HepG2 (cell line): ENCODE data around the gene CDK2. TPM values are rescaled to one million over a fixed set of nuclear protein-coding genes. Genes with fewer than 3 reads are reported as not detected.

Experiments
- ERF ChIP-seq: IDR thresholded peaks from 2 replicates; pipeline ENCODE4 v1.6.1; 2018; ENCODE audit warnings: missing biosample characterization, missing genetic modification reagents
- ETV6 ChIP-seq: sonication (generic); formaldehyde crosslinking; conservative IDR thresholded peaks from 2 replicates; pipeline ENCODE4 v1.4.0; 2020; ENCODE audit warnings: missing genetic modification reagents
- NR2F1 ChIP-seq, 2 experiments: fragments of 450-650 bp in 1 of 2; formaldehyde crosslinking in 1 of 2; IDR thresholded peaks; 2 replicates each; pipeline versions ENCODE4 v1.5.0 to v1.6.1; 2016 to 2020; ENCODE audit warnings: mild to moderate bottlenecking in 1 of 2, missing compliant biosample characterization in 1 of 2, missing genetic modification reagents in 1 of 2, moderate library complexity in 1 of 2
- PHF20 ChIP-seq: sonication (generic); formaldehyde crosslinking; IDR thresholded peaks from 2 replicates; pipeline ENCODE4 v1.5.0; 2020; ENCODE audit warnings: mild to moderate bottlenecking, missing genetic modification reagents
- RFXAP ChIP-seq: sonication (generic); formaldehyde crosslinking; IDR thresholded peaks from 2 replicates; pipeline ENCODE4 v1.4.0; 2020; ENCODE audit warnings: missing genetic modification reagents, borderline replicate concordance
- SRY ChIP-seq: sonication (generic); formaldehyde crosslinking; IDR thresholded peaks from 2 replicates; pipeline ENCODE4 v1.8.0; 2022; ENCODE audit warnings: mild to moderate bottlenecking, missing genetic modification reagents
- TCF7L2 ChIP-seq: IDR thresholded peaks from 2 replicates; pipeline ENCODE4 v1.6.1; 2011; ENCODE audit warnings: mild to moderate bottlenecking, low read depth, low read length, moderate library complexity
- THYN1 ChIP-seq: sonication (generic); formaldehyde crosslinking; IDR thresholded peaks from 2 replicates; pipeline ENCODE4 v1.8.1; 2023; ENCODE audit warnings: low read depth, mild to moderate bottlenecking, moderate library complexity, missing genetic modification reagents, borderline replicate concordance
- ZBTB20 ChIP-seq: sonication (generic); formaldehyde crosslinking; IDR thresholded peaks from 2 replicates; pipeline ENCODE4 v1.8.1; 2023; ENCODE audit warnings: missing genetic modification reagents, low read depth, mild to moderate bottlenecking, borderline replicate concordance
- ZNF446 ChIP-seq: sonication (generic); formaldehyde crosslinking; IDR thresholded peaks from 2 replicates; pipeline ENCODE4 v1.5.0; 2020; ENCODE audit warnings: mild to moderate bottlenecking, missing genetic modification reagents
- ZNF501 ChIP-seq: sonication (generic); formaldehyde crosslinking; IDR thresholded peaks from 2 replicates; pipeline ENCODE4 v1.5.1; 2020; ENCODE audit warnings: mild to moderate bottlenecking, moderate library complexity, missing genetic modification reagents
- ZNF552 ChIP-seq: sonication (generic); formaldehyde crosslinking; IDR thresholded peaks from 2 replicates; pipeline ENCODE4 v1.9.0; 2022; ENCODE audit warnings: missing genetic modification reagents, mild to moderate bottlenecking, borderline replicate concordance
- ZNF776 ChIP-seq: sonication (generic); formaldehyde crosslinking; IDR thresholded peaks from 2 replicates; pipeline ENCODE4 v1.4.0; 2020; ENCODE audit warnings: mild to moderate bottlenecking, missing genetic modification reagents
- polyA plus RNA-seq, 8 experiments: library from polyadenylated mRNA; depleted of rRNA in 3 of 8; stranded (reverse) in 7 of 8; unstranded in 1 of 8; fragments of >200 nt; fragmentation: Illumina TruSeq in 4 of 8; extraction: Trizol in 4 of 8; gene quantifications; 2 replicates each; pipeline versions ENCODE4 v1.2.1 to v1.2.3, GENCODE V29; 2011 to 2016; ENCODE audit warnings: low read depth in 4 of 8, missing spikeins in 1 of 8, mixed read lengths in 1 of 8; ENCODE audit not compliant: insufficient read depth in 1 of 8
- total RNA-seq, 5 experiments: library from RNA; depleted of rRNA; stranded (reverse); fragments of >200 nt; fragmentation: Illumina TruSeq; extraction: Trizol; gene quantifications; 2 replicates each; pipeline ENCODE4 v1.2.3, GENCODE V29; 2016; ENCODE audit warnings: low read depth in 1 of 5
- TF ChIP-seq, protein P1 (sequence below): sonication (generic); formaldehyde crosslinking; IDR thresholded peaks from 2 replicates; pipeline ENCODE4 v1.5.1; 2020; ENCODE audit warnings: missing genetic modification reagents, mild to moderate bottlenecking, borderline replicate concordance
- TF ChIP-seq, protein P2 (sequence below): sonication (generic); formaldehyde crosslinking; IDR thresholded peaks from 2 replicates; pipeline ENCODE4 v1.4.0; 2020; ENCODE audit warnings: missing genetic modification reagents
- TF ChIP-seq, protein P3 (sequence below): sonication (generic); formaldehyde crosslinking; IDR thresholded peaks from 2 replicates; pipeline ENCODE4 v1.4.0; 2020; ENCODE audit warnings: missing genetic modification reagents
- TF ChIP-seq, protein P4 (sequence below): sonication (generic); formaldehyde crosslinking; IDR thresholded peaks from 2 replicates; pipeline ENCODE4 v1.5.1; 2020; ENCODE audit warnings: missing genetic modification reagents, mild to moderate bottlenecking, borderline replicate concordance
- TF ChIP-seq, protein P5 (sequence below): sonication (generic); formaldehyde crosslinking; IDR thresholded peaks from 2 replicates; pipeline ENCODE4 v1.4.0; 2020; ENCODE audit warnings: missing genetic modification reagents

The CDK2 gene
- total and polyA plus RNA-seq, 2 of the 13 experiments (the other 11 are each of a cell fraction or from before 2014, with no cell fraction given) = 47.5 to 52.6 TPM

DNA sequence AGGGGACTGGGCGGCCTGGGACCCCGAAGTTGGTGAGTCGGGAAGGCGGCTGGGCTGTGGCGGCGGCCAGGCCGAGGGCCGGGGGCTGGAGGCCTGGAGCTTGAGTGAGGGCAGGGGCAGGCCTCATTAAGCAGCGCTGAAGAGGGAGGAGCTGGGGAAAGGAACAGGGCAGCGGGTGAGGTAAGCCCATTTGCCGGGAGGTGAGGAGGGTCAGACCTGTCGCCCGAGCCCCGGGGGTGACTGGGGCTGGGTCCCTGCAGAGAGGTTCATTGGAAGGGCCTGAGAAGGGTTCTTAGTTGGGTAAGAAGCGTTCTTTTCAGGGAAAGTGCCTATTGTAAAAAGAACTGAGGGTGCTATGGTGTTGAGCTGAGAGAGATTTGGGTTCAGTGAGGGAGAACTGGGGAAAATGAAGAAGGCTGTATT, 7.7 kb downstream of the CDK2 start (continued):
- peak; percentile 1; the same call in 1 of the 2 replicates for TF ChIP-seq SRY (CRISPR knock-in tag)
- TF ChIP-seq, protein P1, sequence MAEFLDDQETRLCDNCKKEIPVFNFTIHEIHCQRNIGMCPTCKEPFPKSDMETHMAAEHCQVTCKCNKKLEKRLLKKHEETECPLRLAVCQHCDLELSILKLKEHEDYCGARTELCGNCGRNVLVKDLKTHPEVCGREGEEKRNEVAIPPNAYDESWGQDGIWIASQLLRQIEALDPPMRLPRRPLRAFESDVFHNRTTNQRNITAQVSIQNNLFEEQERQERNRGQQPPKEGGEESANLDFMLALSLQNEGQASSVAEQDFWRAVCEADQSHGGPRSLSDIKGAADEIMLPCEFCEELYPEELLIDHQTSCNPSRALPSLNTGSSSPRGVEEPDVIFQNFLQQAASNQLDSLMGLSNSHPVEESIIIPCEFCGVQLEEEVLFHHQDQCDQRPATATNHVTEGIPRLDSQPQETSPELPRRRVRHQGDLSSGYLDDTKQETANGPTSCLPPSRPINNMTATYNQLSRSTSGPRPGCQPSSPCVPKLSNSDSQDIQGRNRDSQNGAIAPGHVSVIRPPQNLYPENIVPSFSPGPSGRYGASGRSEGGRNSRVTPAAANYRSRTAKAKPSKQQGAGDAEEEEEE (CRISPR knock-in tag) = no peak
- TF ChIP-seq PHF20 = peak; percentile 40; the same call in 1 of the 2 replicates
- TF ChIP-seq ZNF501 (CRISPR knock-in tag) = 0 out of 2 replicates have a peak, but pooled peaks have one; percentile 43
- TF ChIP-seq RFXAP (CRISPR knock-in tag) = no peak
- TF ChIP-seq ZNF776 (CRISPR knock-in tag) = no peak; the same call in 1 of the 2 replicates
- 0 out of 2 replicates have a peak, but pooled peaks have one; percentile 38 for TF ChIP-seq ZNF552 (CRISPR knock-in tag)
- TF ChIP-seq, protein P2, sequence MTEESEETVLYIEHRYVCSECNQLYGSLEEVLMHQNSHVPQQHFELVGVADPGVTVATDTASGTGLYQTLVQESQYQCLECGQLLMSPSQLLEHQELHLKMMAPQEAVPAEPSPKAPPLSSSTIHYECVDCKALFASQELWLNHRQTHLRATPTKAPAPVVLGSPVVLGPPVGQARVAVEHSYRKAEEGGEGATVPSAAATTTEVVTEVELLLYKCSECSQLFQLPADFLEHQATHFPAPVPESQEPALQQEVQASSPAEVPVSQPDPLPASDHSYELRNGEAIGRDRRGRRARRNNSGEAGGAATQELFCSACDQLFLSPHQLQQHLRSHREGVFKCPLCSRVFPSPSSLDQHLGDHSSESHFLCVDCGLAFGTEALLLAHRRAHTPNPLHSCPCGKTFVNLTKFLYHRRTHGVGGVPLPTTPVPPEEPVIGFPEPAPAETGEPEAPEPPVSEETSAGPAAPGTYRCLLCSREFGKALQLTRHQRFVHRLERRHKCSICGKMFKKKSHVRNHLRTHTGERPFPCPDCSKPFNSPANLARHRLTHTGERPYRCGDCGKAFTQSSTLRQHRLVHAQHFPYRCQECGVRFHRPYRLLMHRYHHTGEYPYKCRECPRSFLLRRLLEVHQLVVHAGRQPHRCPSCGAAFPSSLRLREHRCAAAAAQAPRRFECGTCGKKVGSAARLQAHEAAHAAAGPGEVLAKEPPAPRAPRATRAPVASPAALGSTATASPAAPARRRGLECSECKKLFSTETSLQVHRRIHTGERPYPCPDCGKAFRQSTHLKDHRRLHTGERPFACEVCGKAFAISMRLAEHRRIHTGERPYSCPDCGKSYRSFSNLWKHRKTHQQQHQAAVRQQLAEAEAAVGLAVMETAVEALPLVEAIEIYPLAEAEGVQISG (CRISPR knock-in tag) = peak; percentile 11; the same call in 1 of the 2 replicates
- TF ChIP-seq ZNF446 = 0 out of 2 replicates have a peak, but pooled peaks have one; percentile 54
- 0 out of 2 replicates have a peak, but pooled peaks have one; percentile 41 for TF ChIP-seq ZBTB20
- no peak for TF ChIP-seq ERF (CRISPR knock-in tag)
- TF ChIP-seq ETV6 = 0 out of 2 replicates have a peak, but pooled peaks have one; percentile 15
- no peak for TF ChIP-seq THYN1 (CRISPR knock-in tag)
- no peak for TF ChIP-seq TCF7L2
- no peak for TF ChIP-seq NR2F1 (CRISPR knock-in tag; IDR thresholded peaks at IDR 0.05)
- TF ChIP-seq, protein P3, sequence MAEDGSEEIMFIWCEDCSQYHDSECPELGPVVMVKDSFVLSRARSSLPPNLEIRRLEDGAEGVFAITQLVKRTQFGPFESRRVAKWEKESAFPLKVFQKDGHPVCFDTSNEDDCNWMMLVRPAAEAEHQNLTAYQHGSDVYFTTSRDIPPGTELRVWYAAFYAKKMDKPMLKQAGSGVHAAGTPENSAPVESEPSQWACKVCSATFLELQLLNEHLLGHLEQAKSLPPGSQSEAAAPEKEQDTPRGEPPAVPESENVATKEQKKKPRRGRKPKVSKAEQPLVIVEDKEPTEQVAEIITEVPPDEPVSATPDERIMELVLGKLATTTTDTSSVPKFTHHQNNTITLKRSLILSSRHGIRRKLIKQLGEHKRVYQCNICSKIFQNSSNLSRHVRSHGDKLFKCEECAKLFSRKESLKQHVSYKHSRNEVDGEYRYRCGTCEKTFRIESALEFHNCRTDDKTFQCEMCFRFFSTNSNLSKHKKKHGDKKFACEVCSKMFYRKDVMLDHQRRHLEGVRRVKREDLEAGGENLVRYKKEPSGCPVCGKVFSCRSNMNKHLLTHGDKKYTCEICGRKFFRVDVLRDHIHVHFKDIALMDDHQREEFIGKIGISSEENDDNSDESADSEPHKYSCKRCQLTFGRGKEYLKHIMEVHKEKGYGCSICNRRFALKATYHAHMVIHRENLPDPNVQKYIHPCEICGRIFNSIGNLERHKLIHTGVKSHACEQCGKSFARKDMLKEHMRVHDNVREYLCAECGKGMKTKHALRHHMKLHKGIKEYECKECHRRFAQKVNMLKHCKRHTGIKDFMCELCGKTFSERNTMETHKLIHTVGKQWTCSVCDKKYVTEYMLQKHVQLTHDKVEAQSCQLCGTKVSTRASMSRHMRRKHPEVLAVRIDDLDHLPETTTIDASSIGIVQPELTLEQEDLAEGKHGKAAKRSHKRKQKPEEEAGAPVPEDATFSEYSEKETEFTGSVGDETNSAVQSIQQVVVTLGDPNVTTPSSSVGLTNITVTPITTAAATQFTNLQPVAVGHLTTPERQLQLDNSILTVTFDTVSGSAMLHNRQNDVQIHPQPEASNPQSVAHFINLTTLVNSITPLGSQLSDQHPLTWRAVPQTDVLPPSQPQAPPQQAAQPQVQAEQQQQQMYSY (CRISPR knock-in tag) = no peak
- TF ChIP-seq, protein P4, sequence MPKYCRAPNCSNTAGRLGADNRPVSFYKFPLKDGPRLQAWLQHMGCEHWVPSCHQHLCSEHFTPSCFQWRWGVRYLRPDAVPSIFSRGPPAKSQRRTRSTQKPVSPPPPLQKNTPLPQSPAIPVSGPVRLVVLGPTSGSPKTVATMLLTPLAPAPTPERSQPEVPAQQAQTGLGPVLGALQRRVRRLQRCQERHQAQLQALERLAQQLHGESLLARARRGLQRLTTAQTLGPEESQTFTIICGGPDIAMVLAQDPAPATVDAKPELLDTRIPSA = peak; percentile 72; the same call in 1 of the 2 replicates
- TF ChIP-seq, protein P5, sequence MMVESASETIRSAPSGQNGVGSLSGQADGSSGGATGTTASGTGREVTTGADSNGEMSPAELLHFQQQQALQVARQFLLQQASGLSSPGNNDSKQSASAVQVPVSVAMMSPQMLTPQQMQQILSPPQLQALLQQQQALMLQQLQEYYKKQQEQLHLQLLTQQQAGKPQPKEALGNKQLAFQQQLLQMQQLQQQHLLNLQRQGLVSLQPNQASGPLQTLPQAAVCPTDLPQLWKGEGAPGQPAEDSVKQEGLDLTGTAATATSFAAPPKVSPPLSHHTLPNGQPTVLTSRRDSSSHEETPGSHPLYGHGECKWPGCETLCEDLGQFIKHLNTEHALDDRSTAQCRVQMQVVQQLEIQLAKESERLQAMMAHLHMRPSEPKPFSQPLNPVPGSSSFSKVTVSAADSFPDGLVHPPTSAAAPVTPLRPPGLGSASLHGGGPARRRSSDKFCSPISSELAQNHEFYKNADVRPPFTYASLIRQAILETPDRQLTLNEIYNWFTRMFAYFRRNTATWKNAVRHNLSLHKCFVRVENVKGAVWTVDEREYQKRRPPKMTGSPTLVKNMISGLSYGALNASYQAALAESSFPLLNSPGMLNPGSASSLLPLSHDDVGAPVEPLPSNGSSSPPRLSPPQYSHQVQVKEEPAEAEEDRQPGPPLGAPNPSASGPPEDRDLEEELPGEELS = no peak
